HEK293 (cell line): Measurements from ENCODE around the gene CACNA2D4.

Experiments used
- ZBTB7A ChIP-seq: fragments of 450-650 bp; formaldehyde crosslinking; IDR thresholded peaks from 2 replicates; pipeline ENCODE4 v1.5.1; 2016; ENCODE audit warnings: low read depth, missing biosample characterization, missing genetic modification characterization
- ZEB2 ChIP-seq: fragments of 450-650 bp; formaldehyde crosslinking; IDR thresholded peaks from 2 replicates; pipeline ENCODE4 v1.5.1; 2016; ENCODE audit warnings: missing biosample characterization, missing genetic modification characterization
- ZNF121 ChIP-seq: fragments of 450-650 bp; formaldehyde crosslinking; IDR thresholded peaks from 2 replicates; pipeline ENCODE4 v1.5.1; 2016; ENCODE audit warnings: missing biosample characterization, missing genetic modification characterization
- ZNF148 ChIP-seq: fragments of 450-650 bp; formaldehyde crosslinking; IDR thresholded peaks from 2 replicates; pipeline ENCODE4 v1.5.0; 2017; ENCODE audit warnings: missing biosample characterization, missing genetic modification characterization, borderline replicate concordance
- ZNF274 ChIP-seq, 2 experiments: fragments of 200-500 bp in 1 of 2; fragments of 450-650 bp in 1 of 2; sonication (Bioruptor generic) in 1 of 2; formaldehyde crosslinking in 1 of 2; IDR thresholded peaks; 2 replicates each; pipeline versions ENCODE4 v1.5.1 to v1.6.1; 2014 to 2016; ENCODE audit warnings: borderline replicate concordance in 1 of 2, inconsistent platforms in 1 of 2, low read length in 1 of 2, missing biosample characterization in 1 of 2, missing genetic modification characterization in 1 of 2
- ZNF280D ChIP-seq: fragments of 450-650 bp; formaldehyde crosslinking; IDR thresholded peaks from 2 replicates; pipeline ENCODE4 v1.5.1; 2016; ENCODE audit warnings: missing biosample characterization, missing genetic modification characterization
- ZNF530 ChIP-seq: fragments of 450-650 bp; formaldehyde crosslinking; IDR thresholded peaks from 2 replicates; pipeline ENCODE4 v1.5.1; 2016; ENCODE audit warnings: low read depth, missing biosample characterization, missing genetic modification characterization
- TF ChIP-seq, protein P1 (sequence below): fragments of 450-650 bp; formaldehyde crosslinking; IDR thresholded peaks from 2 replicates; pipeline ENCODE4 v1.5.1; 2016; ENCODE audit warnings: missing biosample characterization, missing genetic modification characterization
- TF ChIP-seq, protein P2 (sequence below): fragments of 450-650 bp; formaldehyde crosslinking; IDR thresholded peaks from 2 replicates; pipeline ENCODE4 v1.5.1; 2016; ENCODE audit warnings: missing biosample characterization, missing genetic modification characterization
- TF ChIP-seq, protein P3 (sequence below): fragments of 450-650 bp; formaldehyde crosslinking; IDR thresholded peaks from 2 replicates; pipeline ENCODE4 v1.5.1; 2016; ENCODE audit warnings: missing biosample characterization, missing genetic modification characterization, low read depth
- TF ChIP-seq, protein P4 (sequence below): fragments of 450-650 bp; formaldehyde crosslinking; IDR thresholded peaks from 2 replicates; pipeline ENCODE4 v1.5.1; 2016; ENCODE audit warnings: missing biosample characterization, missing genetic modification characterization

- TF ChIP-seq ZNF280D (tag by site-specific recombination) (no peak), ZNF274 (IDR thresholded peaks at IDR 0.05; ENCODE audit: low read length) (no peak), ZNF274 (tag by site-specific recombination; IDR thresholded peaks at IDR 0.05; ENCODE audit: borderline replicate concordance) (no peak), ZNF121 (no peak), ZNF530 (tag by site-specific recombination) (no peak), ZBTB7A (tag by site-specific recombination) (no peak), ZNF148 (tag by site-specific recombination) (no peak), ZEB2 (tag by site-specific recombination) (no peak)
- TF ChIP-seq, protein P1, sequence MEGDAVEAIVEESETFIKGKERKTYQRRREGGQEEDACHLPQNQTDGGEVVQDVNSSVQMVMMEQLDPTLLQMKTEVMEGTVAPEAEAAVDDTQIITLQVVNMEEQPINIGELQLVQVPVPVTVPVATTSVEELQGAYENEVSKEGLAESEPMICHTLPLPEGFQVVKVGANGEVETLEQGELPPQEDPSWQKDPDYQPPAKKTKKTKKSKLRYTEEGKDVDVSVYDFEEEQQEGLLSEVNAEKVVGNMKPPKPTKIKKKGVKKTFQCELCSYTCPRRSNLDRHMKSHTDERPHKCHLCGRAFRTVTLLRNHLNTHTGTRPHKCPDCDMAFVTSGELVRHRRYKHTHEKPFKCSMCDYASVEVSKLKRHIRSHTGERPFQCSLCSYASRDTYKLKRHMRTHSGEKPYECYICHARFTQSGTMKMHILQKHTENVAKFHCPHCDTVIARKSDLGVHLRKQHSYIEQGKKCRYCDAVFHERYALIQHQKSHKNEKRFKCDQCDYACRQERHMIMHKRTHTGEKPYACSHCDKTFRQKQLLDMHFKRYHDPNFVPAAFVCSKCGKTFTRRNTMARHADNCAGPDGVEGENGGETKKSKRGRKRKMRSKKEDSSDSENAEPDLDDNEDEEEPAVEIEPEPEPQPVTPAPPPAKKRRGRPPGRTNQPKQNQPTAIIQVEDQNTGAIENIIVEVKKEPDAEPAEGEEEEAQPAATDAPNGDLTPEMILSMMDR: no peak
- TF ChIP-seq, protein P2, sequence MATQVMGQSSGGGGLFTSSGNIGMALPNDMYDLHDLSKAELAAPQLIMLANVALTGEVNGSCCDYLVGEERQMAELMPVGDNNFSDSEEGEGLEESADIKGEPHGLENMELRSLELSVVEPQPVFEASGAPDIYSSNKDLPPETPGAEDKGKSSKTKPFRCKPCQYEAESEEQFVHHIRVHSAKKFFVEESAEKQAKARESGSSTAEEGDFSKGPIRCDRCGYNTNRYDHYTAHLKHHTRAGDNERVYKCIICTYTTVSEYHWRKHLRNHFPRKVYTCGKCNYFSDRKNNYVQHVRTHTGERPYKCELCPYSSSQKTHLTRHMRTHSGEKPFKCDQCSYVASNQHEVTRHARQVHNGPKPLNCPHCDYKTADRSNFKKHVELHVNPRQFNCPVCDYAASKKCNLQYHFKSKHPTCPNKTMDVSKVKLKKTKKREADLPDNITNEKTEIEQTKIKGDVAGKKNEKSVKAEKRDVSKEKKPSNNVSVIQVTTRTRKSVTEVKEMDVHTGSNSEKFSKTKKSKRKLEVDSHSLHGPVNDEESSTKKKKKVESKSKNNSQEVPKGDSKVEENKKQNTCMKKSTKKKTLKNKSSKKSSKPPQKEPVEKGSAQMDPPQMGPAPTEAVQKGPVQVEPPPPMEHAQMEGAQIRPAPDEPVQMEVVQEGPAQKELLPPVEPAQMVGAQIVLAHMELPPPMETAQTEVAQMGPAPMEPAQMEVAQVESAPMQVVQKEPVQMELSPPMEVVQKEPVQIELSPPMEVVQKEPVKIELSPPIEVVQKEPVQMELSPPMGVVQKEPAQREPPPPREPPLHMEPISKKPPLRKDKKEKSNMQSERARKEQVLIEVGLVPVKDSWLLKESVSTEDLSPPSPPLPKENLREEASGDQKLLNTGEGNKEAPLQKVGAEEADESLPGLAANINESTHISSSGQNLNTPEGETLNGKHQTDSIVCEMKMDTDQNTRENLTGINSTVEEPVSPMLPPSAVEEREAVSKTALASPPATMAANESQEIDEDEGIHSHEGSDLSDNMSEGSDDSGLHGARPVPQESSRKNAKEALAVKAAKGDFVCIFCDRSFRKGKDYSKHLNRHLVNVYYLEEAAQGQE (tag by site-specific recombination): no peak
- TF ChIP-seq, protein P3, sequence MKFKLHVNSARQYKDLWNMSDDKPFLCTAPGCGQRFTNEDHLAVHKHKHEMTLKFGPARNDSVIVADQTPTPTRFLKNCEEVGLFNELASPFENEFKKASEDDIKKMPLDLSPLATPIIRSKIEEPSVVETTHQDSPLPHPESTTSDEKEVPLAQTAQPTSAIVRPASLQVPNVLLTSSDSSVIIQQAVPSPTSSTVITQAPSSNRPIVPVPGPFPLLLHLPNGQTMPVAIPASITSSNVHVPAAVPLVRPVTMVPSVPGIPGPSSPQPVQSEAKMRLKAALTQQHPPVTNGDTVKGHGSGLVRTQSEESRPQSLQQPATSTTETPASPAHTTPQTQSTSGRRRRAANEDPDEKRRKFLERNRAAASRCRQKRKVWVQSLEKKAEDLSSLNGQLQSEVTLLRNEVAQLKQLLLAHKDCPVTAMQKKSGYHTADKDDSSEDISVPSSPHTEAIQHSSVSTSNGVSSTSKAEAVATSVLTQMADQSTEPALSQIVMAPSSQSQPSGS: no peak
- TF ChIP-seq, protein P4, sequence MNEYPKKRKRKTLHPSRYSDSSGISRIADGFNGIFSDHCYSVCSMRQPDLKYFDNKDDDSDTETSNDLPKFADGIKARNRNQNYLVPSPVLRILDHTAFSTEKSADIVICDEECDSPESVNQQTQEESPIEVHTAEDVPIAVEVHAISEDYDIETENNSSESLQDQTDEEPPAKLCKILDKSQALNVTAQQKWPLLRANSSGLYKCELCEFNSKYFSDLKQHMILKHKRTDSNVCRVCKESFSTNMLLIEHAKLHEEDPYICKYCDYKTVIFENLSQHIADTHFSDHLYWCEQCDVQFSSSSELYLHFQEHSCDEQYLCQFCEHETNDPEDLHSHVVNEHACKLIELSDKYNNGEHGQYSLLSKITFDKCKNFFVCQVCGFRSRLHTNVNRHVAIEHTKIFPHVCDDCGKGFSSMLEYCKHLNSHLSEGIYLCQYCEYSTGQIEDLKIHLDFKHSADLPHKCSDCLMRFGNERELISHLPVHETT (tag by site-specific recombination): no peak
Observed at GRCh38 chr12:1872001-1872400, 46.5 kb downstream of the CACNA2D4 start.
